ENCODE measurements around the gene POLA2.

- TF ChIP-seq CTCF (IDR thresholded peaks at IDR 0.05; ENCODE audit: extremely low read depth in 1 of 2, insufficient read depth in 1 of 2, low read depth in 1 of 2, low read length in 2 of 2) (no peak), MYC (IDR thresholded peaks at IDR 0.05; ENCODE audit: low read depth, low read length) (no peak), POLR2A (IDR thresholded peaks at IDR 0.05; ENCODE audit: low read depth, low read length) (no peak), EZH2 (IDR thresholded peaks at IDR 0.05; ENCODE audit: borderline replicate concordance, low read depth, low read length, severe bottlenecking) (no peak)
These were observed 49.0 kb downstream of the POLA2 start for GRCh38 chr11:65310736-65311135.

Measured in endothelial cell of umbilical vein (primary cell).